GM03348 (cell line): ENCODE results near the gene LTB.
A peak's percentile ranks its signal among the peaks of the same experiment; 100 is the strongest.
"Not testable (repeated sequence)": the region's sequence is repeated elsewhere in the genome, so short reads cannot be mapped to it uniquely, and the experiment has no call there.

ENCODE experiments used
- DNase-seq: peaks from one replicate; pipeline ENCODE4 v3.0.0; 2012; ENCODE audit warnings: low spot score

The LTB gene

DNA sequence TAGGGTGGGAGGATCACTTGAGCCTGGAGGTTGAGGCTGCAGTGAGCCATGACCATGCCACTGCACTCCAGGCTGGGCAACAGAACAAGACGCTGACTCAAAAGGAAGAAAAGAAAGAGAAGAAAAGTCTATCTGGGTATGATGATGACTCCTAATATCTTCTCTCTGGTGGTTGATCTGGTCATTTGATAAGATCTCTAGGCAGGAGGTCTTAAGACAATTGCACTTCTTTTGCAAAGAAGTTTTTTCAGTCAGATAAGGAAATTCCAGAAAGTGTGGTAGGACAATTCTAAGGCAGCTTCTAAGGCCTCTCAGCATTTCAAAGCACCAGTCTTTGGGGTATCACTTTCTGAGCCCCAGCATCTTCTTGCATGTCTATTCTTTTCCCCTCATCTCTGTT lies 25.1 kb upstream of the LTB start:
- no peak for DNase-seq

DNA sequence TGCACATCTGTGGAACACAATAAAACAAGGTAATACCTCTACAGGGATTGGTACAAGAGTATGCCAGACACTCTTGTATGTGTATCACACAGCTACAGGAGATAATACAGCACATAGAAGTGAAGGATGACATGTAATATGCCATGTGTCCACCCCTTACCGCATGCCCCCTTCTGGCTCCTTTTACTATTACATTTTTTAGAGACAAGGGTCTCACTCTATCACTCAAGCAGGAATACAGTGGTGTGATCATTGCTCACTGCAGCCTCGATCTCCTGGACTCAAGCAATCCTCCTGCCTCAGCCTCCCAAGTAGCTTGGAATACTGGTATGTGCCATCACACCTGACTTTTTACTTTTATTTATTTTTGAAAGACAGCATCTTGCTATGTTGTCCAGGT lies 14.8 kb upstream of the LTB start:
- no peak for DNase-seq

DNA sequence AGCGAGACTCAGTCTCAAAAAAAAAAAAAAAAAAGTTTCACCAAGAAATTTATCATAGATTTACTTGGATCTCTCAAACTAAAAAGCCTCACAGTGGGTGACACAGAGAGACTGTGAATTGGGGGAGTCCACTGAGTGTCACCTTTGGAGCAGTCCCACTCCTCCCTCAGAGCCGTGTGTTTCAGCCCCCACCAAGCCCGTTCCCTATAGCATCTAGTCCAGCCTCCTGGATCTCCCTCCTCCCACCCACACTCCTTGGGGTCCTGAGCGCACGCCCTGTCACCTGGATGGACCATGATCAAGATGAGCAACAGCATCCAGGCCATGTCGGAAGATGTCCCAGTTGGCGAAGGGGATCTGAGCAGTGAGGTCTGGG lies 10.2 kb upstream of the LTB start:
- no peak for DNase-seq

- not testable (repeated sequence) for DNase-seq
These were observed 8.5 kb upstream of the LTB start for GRCh38 chr6:31590691-31591090.

DNA sequence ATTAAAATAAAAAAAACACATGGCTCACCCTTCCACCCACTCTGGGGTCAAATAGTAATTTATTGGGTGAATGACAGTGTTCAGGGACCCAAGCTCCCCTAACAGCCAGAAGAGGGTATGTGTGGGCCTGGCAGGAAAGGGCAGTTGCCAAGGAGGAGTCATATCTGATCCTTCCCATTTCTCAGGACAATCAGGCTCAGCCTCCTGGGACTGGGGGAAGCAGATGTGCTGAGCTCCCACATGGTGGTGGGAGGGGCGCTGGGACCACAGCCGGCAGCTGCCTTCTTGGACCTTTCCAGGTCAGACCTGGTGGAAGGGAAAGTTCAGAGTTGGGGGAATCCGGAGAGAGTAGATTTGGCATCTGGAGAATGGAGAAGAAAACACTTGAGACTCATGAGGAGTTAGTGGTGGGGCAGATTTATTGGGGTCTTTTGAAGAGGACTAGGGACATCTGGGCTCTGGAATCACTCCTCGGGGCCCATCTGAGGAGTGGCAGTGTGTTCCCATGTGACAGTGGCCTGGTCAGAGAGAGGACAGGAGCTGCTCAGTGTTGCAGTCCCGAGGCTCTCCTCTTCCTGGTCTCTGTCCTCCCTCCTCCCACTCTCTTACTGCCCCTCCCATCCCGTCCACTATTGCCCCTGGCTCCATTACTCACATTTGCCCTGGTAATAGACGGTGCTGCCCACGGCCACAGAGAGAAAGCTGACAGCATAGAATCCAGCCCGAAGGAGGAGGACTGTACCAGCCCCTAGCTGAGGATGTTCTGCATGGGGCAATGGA lies 6.8 kb upstream of the LTB start:
- no peak for DNase-seq

- no peak for DNase-seq
These were observed 5.9 kb upstream of the LTB start for GRCh38 chr6:31587791-31588777.

DNA sequence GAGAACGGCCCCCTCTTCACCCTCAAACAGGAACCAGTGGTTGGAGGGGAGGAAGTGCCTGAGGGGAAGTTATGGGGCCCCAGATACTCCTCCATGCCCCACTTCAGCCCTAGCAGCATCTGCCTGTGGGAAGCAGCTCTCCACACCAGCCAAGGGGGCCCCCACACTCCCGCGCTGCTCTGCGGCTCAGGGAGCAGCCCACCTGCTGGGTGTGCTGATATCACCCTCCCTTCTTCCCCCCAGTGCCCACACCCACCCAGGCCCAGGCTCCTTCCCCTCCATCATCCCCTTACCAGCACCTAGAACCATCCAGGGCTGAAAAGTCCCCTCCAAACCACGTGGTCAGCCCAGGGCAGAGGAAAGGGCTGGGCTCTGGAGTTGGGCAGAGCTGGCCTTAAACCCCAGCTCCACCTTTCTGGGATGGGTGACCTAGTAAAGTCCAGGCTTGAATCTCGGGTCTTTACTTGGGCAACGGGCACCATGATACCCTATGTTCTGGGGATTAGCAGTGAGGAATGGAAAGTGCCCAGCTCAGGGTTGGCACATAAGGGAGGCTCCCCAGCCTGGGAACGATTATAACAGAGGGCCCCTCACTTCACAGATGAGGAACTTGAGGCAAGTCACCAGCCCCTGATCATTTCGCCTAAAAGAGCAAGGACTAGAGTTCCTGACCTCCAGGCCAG lies 4.5 kb upstream of the LTB start:
- no peak for DNase-seq

DNA sequence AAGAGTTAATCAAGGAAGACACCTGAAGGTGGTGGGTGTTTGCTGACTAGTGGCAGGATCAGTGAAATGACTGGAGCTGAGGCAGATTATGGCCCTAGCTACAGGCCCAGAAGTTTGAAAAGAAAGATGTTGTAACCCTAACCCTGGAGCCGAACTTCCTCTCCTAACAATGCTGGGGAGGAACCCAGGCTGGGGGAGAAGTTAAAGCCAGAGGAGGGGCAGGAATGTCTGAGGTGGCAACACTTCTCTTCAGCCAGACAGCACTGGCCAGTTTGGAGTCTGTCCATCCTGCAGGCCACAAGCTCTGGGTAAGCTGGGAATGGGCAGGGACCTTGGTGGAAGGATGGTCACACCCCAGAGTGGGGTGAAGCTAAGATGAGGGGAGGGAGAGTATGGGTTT lies 3.8 kb upstream of the LTB start, which contains the start of gene LST1:
Gene LST1 (plus strand): TSS at position 270 of the 400 bp plus-strand sequence. CDS start 1,023 bp downstream, outside the sequence.
- no peak for DNase-seq

- no peak for DNase-seq
These were observed 3.3 kb upstream of the LTB start for GRCh38 chr6:31585491-31585890.

- DNase-seq: peak; percentile 51
These were observed 592 bp downstream of the LTB start for GRCh38 chr6:31581434-31582229.

GRCh38 chr6:31580807-31581433 lies 1.3 kb downstream of the LTB start:
- peak; percentile 98 for DNase-seq

GRCh38 chr6:31580438-31580740 lies 1.8 kb downstream of the LTB start:
- no peak for DNase-seq

- DNase-seq: no peak
These were observed 2.4 kb downstream of the LTB start for GRCh38 chr6:31579546-31580437.

DNA sequence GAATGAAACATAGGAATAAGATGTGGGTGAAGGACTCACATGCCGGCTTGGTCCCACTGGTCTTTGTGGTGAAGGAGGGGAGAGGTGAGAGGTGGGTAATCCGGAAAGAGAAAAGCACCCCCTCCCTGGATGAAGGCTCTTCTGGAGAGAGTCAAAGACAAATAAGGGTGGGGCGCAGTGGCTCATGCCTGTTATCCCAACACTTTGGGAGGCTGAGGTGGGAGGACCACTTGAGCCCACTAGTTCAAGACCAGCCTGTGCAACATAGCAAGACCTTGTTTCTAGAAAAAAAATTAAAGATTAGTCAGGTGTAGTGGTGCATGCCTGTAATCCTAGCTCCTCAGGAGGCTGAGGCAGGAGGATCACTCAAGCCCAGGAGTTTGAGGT lies 3.1 kb downstream of the LTB start:
- no peak for DNase-seq

DNA sequence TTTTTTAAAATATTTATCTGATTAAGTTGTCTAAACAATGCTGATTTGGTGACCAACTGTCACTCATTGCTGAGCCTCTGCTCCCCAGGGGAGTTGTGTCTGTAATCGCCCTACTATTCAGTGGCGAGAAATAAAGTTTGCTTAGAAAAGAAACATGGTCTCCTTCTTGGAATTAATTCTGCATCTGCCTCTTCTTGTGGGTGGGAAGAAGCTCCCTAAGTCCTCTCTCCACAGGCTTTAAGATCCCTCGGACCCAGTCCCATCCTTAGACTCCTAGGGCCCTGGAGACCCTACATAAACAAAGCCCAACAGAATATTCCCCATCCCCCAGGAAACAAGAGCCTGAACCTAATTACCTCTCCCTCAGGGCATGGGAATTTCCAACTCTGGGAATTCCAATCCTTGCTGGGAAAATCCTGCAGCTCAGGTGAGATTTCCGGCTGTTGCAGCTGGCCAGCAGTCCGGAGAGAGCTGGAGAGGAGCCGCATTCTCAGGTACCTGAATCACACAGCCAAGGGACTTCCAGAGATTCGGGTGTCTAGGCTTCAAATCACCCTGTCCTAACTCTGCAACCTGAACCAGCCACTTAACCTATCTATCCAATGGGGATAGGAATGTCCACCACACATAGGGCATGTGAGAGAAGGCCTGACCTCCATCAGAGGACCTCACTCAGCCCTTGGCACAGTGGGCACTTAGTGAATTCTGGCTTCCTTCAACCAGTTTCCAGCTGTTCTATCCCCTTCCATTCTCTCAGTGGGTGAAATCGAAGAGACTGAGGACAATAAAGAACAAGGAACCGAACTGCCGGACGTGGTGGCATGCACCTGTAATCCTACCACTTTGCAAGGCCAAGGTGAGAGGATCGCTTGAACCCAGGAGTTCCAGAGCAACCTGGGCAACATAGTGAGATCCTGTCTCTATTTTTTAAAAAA lies 3.8 kb downstream of the LTB start:
- DNase-seq: no peak

GRCh38 chr6:31577579-31577966 lies 4.7 kb downstream of the LTB start:
- DNase-seq: no peak

DNA sequence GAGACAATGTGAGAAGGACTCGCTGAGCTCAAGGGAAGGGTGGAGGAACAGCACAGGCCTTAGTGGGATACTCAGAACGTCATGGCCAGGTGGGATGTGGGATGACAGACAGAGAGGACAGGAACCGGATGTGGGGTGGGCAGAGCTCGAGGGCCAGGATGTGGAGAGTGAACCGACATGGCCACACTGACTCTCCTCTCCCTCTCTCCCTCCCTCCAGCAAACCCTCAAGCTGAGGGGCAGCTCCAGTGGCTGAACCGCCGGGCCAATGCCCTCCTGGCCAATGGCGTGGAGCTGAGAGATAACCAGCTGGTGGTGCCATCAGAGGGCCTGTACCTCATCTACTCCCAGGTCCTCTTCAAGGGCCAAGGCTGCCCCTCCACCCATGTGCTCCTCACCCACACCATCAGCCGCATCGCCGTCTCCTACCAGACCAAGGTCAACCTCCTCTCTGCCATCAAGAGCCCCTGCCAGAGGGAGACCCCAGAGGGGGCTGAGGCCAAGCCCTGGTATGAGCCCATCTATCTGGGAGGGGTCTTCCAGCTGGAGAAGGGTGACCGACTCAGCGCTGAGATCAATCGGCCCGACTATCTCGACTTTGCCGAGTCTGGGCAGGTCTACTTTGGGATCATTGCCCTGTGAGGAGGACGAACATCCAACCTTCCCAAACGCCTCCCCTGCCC lies 5.2 kb downstream of the LTB start:
- no peak for DNase-seq

- DNase-seq: no peak
These were observed 6.1 kb downstream of the LTB start for GRCh38 chr6:31575952-31576685.
